ENCODE data around the gene P2RY14.

The P2RY14 gene

GRCh38 chr3:151275091-151275490 is 3.3 kb downstream of the P2RY14 start:
- no peaks in the 10 kb centered on the region for H3F3A ChIP-seq (ENCODE audit: low read depth)
- H3K9ac ChIP-seq (ENCODE audit: low read depth, low read length, poor library complexity, severe bottlenecking) = no peak overlapping the region
- H3K9me2 ChIP-seq (replicated peaks; ENCODE audit: low read depth, low read length) = no peaks in the 10 kb centered on the region
- TF ChIP-seq CTCF (conservative IDR thresholded peaks at IDR 0.05; ENCODE audit: low read length) = no peak
- no peak for TF ChIP-seq EZH2phosphoT487 (IDR thresholded peaks at IDR 0.05; ENCODE audit: borderline replicate concordance)
- no peaks in the 10 kb centered on the region for H4K20me1 ChIP-seq (ENCODE audit: insufficient read depth, low read length, poor library complexity, severe bottlenecking)
- peaks cover 52% of the 10 kb centered on the region for H3K4me1 ChIP-seq (ENCODE audit: insufficient read depth, low read length, poor library complexity, severe bottlenecking)
- H3K4me2 ChIP-seq (ENCODE audit: low read depth, low read length, poor library complexity, severe bottlenecking) = no peak overlapping the region
- no peak overlapping the region for H2AFZ ChIP-seq (ENCODE audit: low read length)
- H3K27me3 ChIP-seq (ENCODE audit: insufficient read depth, low read length, poor library complexity, severe bottlenecking) = no peaks in the 10 kb centered on the region
- H3K79me2 ChIP-seq (ENCODE audit: insufficient read depth, low read length) = no peaks in the 10 kb centered on the region
- no peak overlapping the region for H3K4me3 ChIP-seq (ENCODE audit: low read length, poor library complexity, severe bottlenecking)
- H3K9me3 ChIP-seq (ENCODE audit: insufficient read depth, low read depth, low read length) = no peaks in the 10 kb centered on the region
- peaks cover 13% of the 10 kb centered on the region; the same call in 1 of the 2 replicates for H3K36me3 ChIP-seq (ENCODE audit: insufficient read depth, low read length)

GRCh38 chr3:151269631-151270030 is 8.7 kb downstream of the P2RY14 start:
- no peak for TF ChIP-seq EZH2phosphoT487 (IDR thresholded peaks at IDR 0.05; ENCODE audit: borderline replicate concordance)
- no peak for TF ChIP-seq CTCF (conservative IDR thresholded peaks at IDR 0.05; ENCODE audit: low read length)
- H3K9ac ChIP-seq (ENCODE audit: low read depth, low read length, poor library complexity, severe bottlenecking) = no peak overlapping the region
- no peaks in the 10 kb centered on the region for H4K20me1 ChIP-seq (ENCODE audit: insufficient read depth, low read length, poor library complexity, severe bottlenecking)
- H3K4me2 ChIP-seq (ENCODE audit: low read depth, low read length, poor library complexity, severe bottlenecking) = no peak overlapping the region
- no peak overlapping the region for H3K4me3 ChIP-seq (ENCODE audit: low read length, poor library complexity, severe bottlenecking)
- H3K79me2 ChIP-seq (ENCODE audit: insufficient read depth, low read length) = no peaks in the 10 kb centered on the region
- no peaks in the 10 kb centered on the region for H3F3A ChIP-seq (ENCODE audit: low read depth)
- no peaks in the 10 kb centered on the region for H3K27me3 ChIP-seq (ENCODE audit: insufficient read depth, low read length, poor library complexity, severe bottlenecking)
- peaks cover 22% of the 10 kb centered on the region for H3K4me1 ChIP-seq (ENCODE audit: insufficient read depth, low read length, poor library complexity, severe bottlenecking)
- H3K9me3 ChIP-seq (ENCODE audit: insufficient read depth, low read depth, low read length) = no peaks in the 10 kb centered on the region
- H3K36me3 ChIP-seq (ENCODE audit: insufficient read depth, low read length) = peaks cover 4% of the 10 kb centered on the region; the same call in 1 of the 2 replicates
- H3K9me2 ChIP-seq (replicated peaks; ENCODE audit: low read depth, low read length) = no peaks in the 10 kb centered on the region
- no peak overlapping the region for H2AFZ ChIP-seq (ENCODE audit: low read length)

- Histone ChIP-seq H2AFZ (ENCODE audit: low read length) (no peak overlapping the region), H3K4me2 (ENCODE audit: low read depth, low read length, poor library complexity, severe bottlenecking) (peak overlapping the region; percentile 36), H3K4me1 (ENCODE audit: insufficient read depth, low read length, poor library complexity, severe bottlenecking) (peaks cover 18% of the 10 kb centered on the region), H3K4me3 (ENCODE audit: low read length, poor library complexity, severe bottlenecking) (peak overlapping the region; percentile 10), H3K79me2 (ENCODE audit: insufficient read depth, low read length) (no peaks in the 10 kb centered on the region), H3K36me3 (ENCODE audit: insufficient read depth, low read length) (peaks cover 4% of the 10 kb centered on the region; the same call in 1 of the 2 replicates), H3K9me2 (replicated peaks; ENCODE audit: low read depth, low read length) (no peaks in the 10 kb centered on the region), H3K27me3 (ENCODE audit: insufficient read depth, low read length, poor library complexity, severe bottlenecking) (no peaks in the 10 kb centered on the region), H3K9ac (ENCODE audit: low read depth, low read length, poor library complexity, severe bottlenecking) (peak overlapping the region; percentile 14), H4K20me1 (ENCODE audit: insufficient read depth, low read length, poor library complexity, severe bottlenecking) (no peaks in the 10 kb centered on the region), H3K9me3 (ENCODE audit: insufficient read depth, low read depth, low read length) (no peaks in the 10 kb centered on the region), H3F3A (ENCODE audit: low read depth) (no peaks in the 10 kb centered on the region)
- TF ChIP-seq CTCF (conservative IDR thresholded peaks at IDR 0.05; ENCODE audit: low read length) = no peak
- no peak for TF ChIP-seq EZH2phosphoT487 (IDR thresholded peaks at IDR 0.05; ENCODE audit: borderline replicate concordance)
These were observed 9.8 kb downstream of the P2RY14 start for GRCh38 chr3:151268267-151269235.

All from Loucy (cell line).